ENCODE data around the gene ADARB2.
A peak's percentile ranks its signal among the peaks of the same experiment; 100 is the strongest.

The ADARB2 gene

GRCh38 chr10:1560535-1561192 is 176.7 kb downstream of the ADARB2 start:
- DNase-seq, result no peak

- DNase-seq, result no peak
Observed at GRCh38 chr10:1559761-1560160, 177.6 kb downstream of the ADARB2 start.

- DNase-seq, result no peak
Observed at GRCh38 chr10:1559311-1559710, 178.0 kb downstream of the ADARB2 start.

- DNase-seq, result no peak
Observed at GRCh38 chr10:1558906-1559305, 178.4 kb downstream of the ADARB2 start.

- DNase-seq, result no peak
Observed at GRCh38 chr10:1557081-1557480, 180.2 kb downstream of the ADARB2 start.

- DNase-seq, result no peak
Observed at GRCh38 chr10:1556496-1556895, 180.8 kb downstream of the ADARB2 start.

GRCh38 chr10:1553951-1554350 is 183.4 kb downstream of the ADARB2 start:
- no peak for DNase-seq

GRCh38 chr10:1552881-1553670 is 184.2 kb downstream of the ADARB2 start:
- no peak for DNase-seq

GRCh38 chr10:1552406-1552805 is 184.9 kb downstream of the ADARB2 start:
- no peak for DNase-seq

GRCh38 chr10:1551636-1552338 is 185.5 kb downstream of the ADARB2 start:
- no peak for DNase-seq

GRCh38 chr10:1550616-1551015 is 186.7 kb downstream of the ADARB2 start:
- no peak for DNase-seq

- no peak for DNase-seq
Observed at GRCh38 chr10:1550291-1550595, 187.1 kb downstream of the ADARB2 start.

GRCh38 chr10:1549591-1550290 is 187.6 kb downstream of the ADARB2 start:
- DNase-seq, result no peak

- DNase-seq, result peak; percentile 3
Observed at GRCh38 chr10:1548596-1548995, 188.7 kb downstream of the ADARB2 start.

- DNase-seq, result no peak
Observed at GRCh38 chr10:1548146-1548545, 189.2 kb downstream of the ADARB2 start.

- no peak for DNase-seq
Observed at GRCh38 chr10:1546431-1547110, 190.8 kb downstream of the ADARB2 start.

- no peak for DNase-seq
Observed at GRCh38 chr10:1545524-1545923, 191.8 kb downstream of the ADARB2 start.

GRCh38 chr10:1544929-1545328 is 192.4 kb downstream of the ADARB2 start:
- DNase-seq, result no peak

GRCh38 chr10:1544209-1544673 is 193.1 kb downstream of the ADARB2 start:
- no peak for DNase-seq

GRCh38 chr10:1543596-1543995 is 193.7 kb downstream of the ADARB2 start:
- no peak for DNase-seq

- DNase-seq, result no peak
Observed at GRCh38 chr10:1542941-1543340, 194.4 kb downstream of the ADARB2 start.

- DNase-seq, result no peak
Observed at GRCh38 chr10:1540144-1540543, 197.2 kb downstream of the ADARB2 start.

GRCh38 chr10:1539216-1539615 is 198.1 kb downstream of the ADARB2 start:
- DNase-seq, result no peak

All from OCI-M1 (cell line).